H9 (cell line): Measurements from ENCODE around the gene SETD1A. TPM values are rescaled to one million over a fixed set of nuclear protein-coding genes. Genes with fewer than 3 reads are reported as not detected.

ENCODE experiments used
- DNase-seq: peaks from one replicate; pipeline ENCODE4 v3.0.0-alpha.2; 2017
- H2AFZ ChIP-seq: one replicate; pipeline ENCODE4 v1.6.1; 2013; ENCODE audit warnings: mild to moderate bottlenecking, low read length, control low read depth, moderate library complexity
- H2AK5ac ChIP-seq: 2 replicates; pipeline ENCODE4 v1.6.1; 2013; ENCODE audit warnings: low read length, control low read depth, mixed read lengths; ENCODE audit not compliant: insufficient read length
- H2BK120ac ChIP-seq: one replicate; pipeline ENCODE4 v1.6.1; 2013; ENCODE audit warnings: low read depth, mild to moderate bottlenecking, low read length, control low read depth, inconsistent platforms; ENCODE audit not compliant: poor library complexity, severe bottlenecking
- H2BK12ac ChIP-seq: 2 replicates; pipeline ENCODE4 v1.6.1; 2013; ENCODE audit warnings: low read length, control low read depth, mixed read lengths, low read depth; ENCODE audit not compliant: insufficient read length
- H2BK15ac ChIP-seq: 2 replicates; pipeline ENCODE4 v1.6.1; 2013; ENCODE audit warnings: low read depth, low read length, control low read depth
- H2BK20ac ChIP-seq: one replicate; pipeline ENCODE4 v1.6.1; 2013; ENCODE audit warnings: low read depth, mild to moderate bottlenecking, low read length, control low read depth, inconsistent platforms; ENCODE audit not compliant: poor library complexity, severe bottlenecking
- H2BK5ac ChIP-seq: 2 replicates; pipeline ENCODE4 v1.6.1; 2013; ENCODE audit warnings: low read length, control low read depth, mixed read lengths; ENCODE audit not compliant: insufficient read length
- H3K14ac ChIP-seq: 2 replicates; pipeline ENCODE4 v1.6.1; 2013; ENCODE audit warnings: low read length, control low read depth; ENCODE audit not compliant: insufficient read depth
- H3K18ac ChIP-seq: 2 replicates; pipeline ENCODE4 v1.6.1; 2013; ENCODE audit warnings: low read depth, mild to moderate bottlenecking, mixed read lengths, low read length, control low read depth; ENCODE audit not compliant: insufficient read length
- H3K23ac ChIP-seq: 2 replicates; pipeline ENCODE4 v1.6.1; 2013; ENCODE audit warnings: low read length, control low read depth, mixed read lengths, low read depth; ENCODE audit not compliant: insufficient read length
- H3K23me2 ChIP-seq: 2 replicates; pipeline ENCODE4 v1.6.1; 2013; ENCODE audit warnings: low read depth, mild to moderate bottlenecking, mixed read lengths, low read length, control low read depth; ENCODE audit not compliant: insufficient read length, poor library complexity, severe bottlenecking
- H3K27ac ChIP-seq: 2 replicates; pipeline ENCODE4 v1.5.1; 2013; ENCODE audit warnings: low read length, control low read depth, mixed read lengths, low read depth; ENCODE audit not compliant: insufficient read length
- H3K27me3 ChIP-seq: 2 replicates; pipeline ENCODE4 v1.6.1; 2013; ENCODE audit warnings: low read length, control low read depth, inconsistent platforms; ENCODE audit not compliant: insufficient read depth
- H3K4ac ChIP-seq: 2 replicates; pipeline ENCODE4 v1.6.1; 2013; ENCODE audit warnings: low read depth, mild to moderate bottlenecking, control low read depth, inconsistent platforms, low read length, moderate library complexity
- H3K4me1 ChIP-seq: 2 replicates; pipeline ENCODE4 v1.6.1; 2013; ENCODE audit warnings: low read length, control low read depth, inconsistent platforms; ENCODE audit not compliant: insufficient read depth
- H3K4me2 ChIP-seq: 2 replicates; pipeline ENCODE4 v1.6.1; 2013; ENCODE audit warnings: low read length, control low read depth, mixed read lengths; ENCODE audit not compliant: insufficient read length, insufficient read depth
- H3K56ac ChIP-seq: 2 replicates; pipeline ENCODE4 v1.6.1; 2013; ENCODE audit warnings: low read depth, mild to moderate bottlenecking, mixed read lengths, low read length, control low read depth; ENCODE audit not compliant: insufficient read length
- H3K79me1 ChIP-seq: 2 replicates; pipeline ENCODE4 v1.6.1; 2013; ENCODE audit warnings: low read depth, mild to moderate bottlenecking, moderate library complexity, low read length, control low read depth, inconsistent platforms; ENCODE audit not compliant: insufficient read depth, poor library complexity, severe bottlenecking
- H3K79me2 ChIP-seq: 2 replicates; pipeline ENCODE4 v1.6.1; 2013; ENCODE audit warnings: low read length, control low read depth, inconsistent platforms; ENCODE audit not compliant: insufficient read depth
- H3K9ac ChIP-seq: 2 replicates; pipeline ENCODE4 v1.6.1; 2013; ENCODE audit warnings: low read length, control low read depth, mixed read lengths; ENCODE audit not compliant: insufficient read length; ENCODE audit errors: extremely low read depth
- H3K9me3 ChIP-seq: one replicate; pipeline ENCODE4 v1.6.1; 2013; ENCODE audit warnings: low read depth, low read length, inconsistent platforms; ENCODE audit not compliant: control insufficient read depth
- H3T11ph ChIP-seq: one replicate; pipeline ENCODE4 v1.6.1; 2013; ENCODE audit warnings: mild to moderate bottlenecking, low read length, control low read depth, inconsistent platforms
- H4K20me1 ChIP-seq: one replicate; pipeline ENCODE4 v1.6.1; 2013; ENCODE audit not compliant: control insufficient read depth, insufficient read length, insufficient read depth
- H4K5ac ChIP-seq: 2 replicates; pipeline ENCODE4 v1.6.1; 2013; ENCODE audit warnings: low read depth, mild to moderate bottlenecking, mixed read lengths, low read length, control low read depth; ENCODE audit not compliant: insufficient read length
- H4K8ac ChIP-seq: replicated peaks from 2 replicates; pipeline ENCODE4 v1.6.1; 2013; ENCODE audit warnings: low read length, control low read depth, mixed read lengths, low read depth; ENCODE audit not compliant: insufficient read length
- H4K91ac ChIP-seq: 2 replicates; pipeline ENCODE4 v1.6.1; 2013; ENCODE audit warnings: low read depth, mild to moderate bottlenecking, moderate library complexity, mixed read lengths, low read length, control low read depth; ENCODE audit not compliant: insufficient read length
- H3K27ac Mint-ChIP-seq, 3 experiments: 2 replicates in 2 of 3; 3 replicates in 1 of 3; pipeline ENCODE4 v1.8.0; 2020 to 2021; ENCODE audit warnings: mixed read lengths in 3 of 3, mild to moderate bottlenecking in 1 of 3, moderate library complexity in 1 of 3
- H3K27me3 Mint-ChIP-seq: 2 replicates; pipeline ENCODE4 v1.8.0; 2021; ENCODE audit warnings: low read depth, mild to moderate bottlenecking, moderate library complexity, mixed read lengths
- H3K36me3 Mint-ChIP-seq, 3 experiments: 2 replicates in 2 of 3; 3 replicates in 1 of 3; pipeline ENCODE4 v1.8.0; 2020 to 2021; ENCODE audit warnings: low read depth in 3 of 3, mixed read lengths in 3 of 3; ENCODE audit not compliant: insufficient read depth in 1 of 3
- H3K4me1 Mint-ChIP-seq, 2 experiments: 2 replicates each; pipeline ENCODE4 v1.8.0; 2020; ENCODE audit warnings: mixed read lengths in 2 of 2
- H3K4me3 Mint-ChIP-seq, 2 experiments: 2 replicates in 1 of 2; 3 replicates in 1 of 2; pipeline ENCODE4 v1.8.0; 2020 to 2021; ENCODE audit warnings: mild to moderate bottlenecking in 2 of 2, mixed read lengths in 2 of 2, moderate library complexity in 1 of 2
- H3K9me3 Mint-ChIP-seq, 2 experiments: 2 replicates in 1 of 2; 3 replicates in 1 of 2; pipeline ENCODE4 v1.8.0; 2020; ENCODE audit warnings: mild to moderate bottlenecking in 2 of 2, mixed read lengths in 2 of 2, moderate library complexity in 1 of 2
- WGBS: extraction: QIAGEN DNeasy Blood & Tissue Kit; methylation state at CpG from one replicate; pipeline ENCODE4 v1.1.7; 2013; ENCODE audit warnings: missing lambda C conversion rate, low lambda C conversion rate, mixed read lengths; ENCODE audit not compliant: insufficient read length; ENCODE audit errors: extremely low coverage; 5-methylcytosine and 5-hydroxymethylcytosine counted together
- total RNA-seq: library from RNA; stranded (reverse); gene quantifications from 2 replicates; pipeline ENCODE4 v1.2.1, GENCODE V29; 2021
- TF ChIP-seq, protein P1 (sequence below): fragments of 200-600 bp; sonication (generic); conservative IDR thresholded peaks from 3 replicates; pipeline ENCODE4 v1.8.0; 2021; ENCODE audit warnings: antibody characterized with exemption, mild to moderate bottlenecking

SETD1A gene
- total RNA-seq, 1 experiment from 2014 or later: 36.9 TPM

DNA sequence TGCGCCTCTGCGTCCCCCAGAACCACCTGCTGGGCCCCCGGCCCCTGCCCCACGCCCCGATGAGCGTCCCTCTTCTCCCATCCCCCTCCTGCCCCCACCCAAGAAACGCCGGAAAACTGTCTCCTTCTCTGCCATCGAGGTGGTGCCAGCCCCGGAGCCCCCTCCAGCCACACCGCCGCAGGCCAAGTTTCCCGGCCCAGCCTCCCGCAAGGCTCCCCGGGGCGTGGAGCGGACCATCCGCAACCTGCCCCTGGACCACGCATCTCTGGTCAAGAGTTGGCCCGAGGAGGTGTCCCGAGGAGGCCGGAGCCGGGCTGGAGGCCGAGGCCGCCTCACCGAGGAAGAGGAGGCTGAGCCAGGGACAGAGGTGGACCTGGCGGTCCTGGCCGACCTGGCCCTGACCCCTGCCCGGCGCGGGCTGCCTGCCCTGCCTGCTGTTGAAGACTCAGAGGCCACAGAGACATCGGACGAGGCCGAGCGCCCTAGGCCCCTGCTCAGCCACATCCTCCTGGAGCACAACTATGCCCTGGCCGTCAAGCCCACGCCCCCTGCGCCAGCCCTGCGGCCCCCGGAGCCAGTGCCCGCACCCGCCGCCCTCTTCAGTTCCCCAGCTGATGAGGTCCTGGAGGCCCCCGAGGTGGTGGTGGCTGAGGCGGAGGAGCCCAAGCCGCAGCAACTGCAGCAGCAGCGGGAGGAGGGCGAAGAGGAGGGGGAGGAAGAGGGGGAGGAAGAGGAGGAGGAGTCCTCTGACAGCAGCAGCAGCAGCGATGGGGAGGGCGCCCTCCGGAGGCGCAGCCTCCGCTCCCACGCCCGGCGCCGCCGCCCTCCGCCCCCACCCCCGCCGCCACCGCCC lies 21.8 kb downstream of the SETD1A start:
- no peak overlapping the region for H4K8ac ChIP-seq
- no peak overlapping the region for H4K91ac ChIP-seq
- no peak overlapping the region for H2BK20ac ChIP-seq
- Mint-ChIP-seq H3K9me3 (no peaks in the 10 kb centered on the region; a peak in 1 of 5 replicates), H3K4me1 (no peaks in the 10 kb centered on the region), H3K27me3 (no peaks in the 10 kb centered on the region; the same call in 1 of the 2 replicates), H3K4me3 (no peak overlapping the region), H3K36me3 (peaks cover 38 to 77% (median 70%) of the 10 kb centered on the region in 3 experiments), H3K27ac (no peak overlapping the region)
- no peak overlapping the region for H2AFZ ChIP-seq
- H3K4me1 ChIP-seq: no peaks in the 10 kb centered on the region
- H3K4ac ChIP-seq: no peak overlapping the region
- no peak overlapping the region for H3K27ac ChIP-seq
- no peaks in the 10 kb centered on the region for H3K79me1 ChIP-seq
- H3K9ac ChIP-seq: no peak overlapping the region
- H3K14ac ChIP-seq: no peak overlapping the region
- no peak overlapping the region for H4K5ac ChIP-seq
- no peak overlapping the region for H2BK12ac ChIP-seq
- H3K79me2 ChIP-seq: no peaks in the 10 kb centered on the region
- H2BK15ac ChIP-seq: no peak overlapping the region
- H3K4me2 ChIP-seq: no peak overlapping the region
- no peak overlapping the region for H2BK120ac ChIP-seq
- no peaks in the 10 kb centered on the region for H4K20me1 ChIP-seq
- H3K23ac ChIP-seq: no peak overlapping the region
- H3K27me3 ChIP-seq: no peaks in the 10 kb centered on the region
- no peaks in the 10 kb centered on the region for H3K9me3 ChIP-seq
- H3T11ph ChIP-seq: no peak overlapping the region
- no peak for DNase-seq
- no peak overlapping the region for H3K18ac ChIP-seq
- no peaks in the 10 kb centered on the region for H3K23me2 ChIP-seq
- TF ChIP-seq, protein P1, sequence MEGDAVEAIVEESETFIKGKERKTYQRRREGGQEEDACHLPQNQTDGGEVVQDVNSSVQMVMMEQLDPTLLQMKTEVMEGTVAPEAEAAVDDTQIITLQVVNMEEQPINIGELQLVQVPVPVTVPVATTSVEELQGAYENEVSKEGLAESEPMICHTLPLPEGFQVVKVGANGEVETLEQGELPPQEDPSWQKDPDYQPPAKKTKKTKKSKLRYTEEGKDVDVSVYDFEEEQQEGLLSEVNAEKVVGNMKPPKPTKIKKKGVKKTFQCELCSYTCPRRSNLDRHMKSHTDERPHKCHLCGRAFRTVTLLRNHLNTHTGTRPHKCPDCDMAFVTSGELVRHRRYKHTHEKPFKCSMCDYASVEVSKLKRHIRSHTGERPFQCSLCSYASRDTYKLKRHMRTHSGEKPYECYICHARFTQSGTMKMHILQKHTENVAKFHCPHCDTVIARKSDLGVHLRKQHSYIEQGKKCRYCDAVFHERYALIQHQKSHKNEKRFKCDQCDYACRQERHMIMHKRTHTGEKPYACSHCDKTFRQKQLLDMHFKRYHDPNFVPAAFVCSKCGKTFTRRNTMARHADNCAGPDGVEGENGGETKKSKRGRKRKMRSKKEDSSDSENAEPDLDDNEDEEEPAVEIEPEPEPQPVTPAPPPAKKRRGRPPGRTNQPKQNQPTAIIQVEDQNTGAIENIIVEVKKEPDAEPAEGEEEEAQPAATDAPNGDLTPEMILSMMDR: no peak; the same call in 2 of the 3 replicates
- no peak overlapping the region for H2AK5ac ChIP-seq
- H3K56ac ChIP-seq: no peak overlapping the region
- WGBS: no CpG with 5 or more reads among the region's 62 CpGs
- H2BK5ac ChIP-seq: no peak overlapping the region
